Measurements from ENCODE around the gene SENP2.

DNA sequence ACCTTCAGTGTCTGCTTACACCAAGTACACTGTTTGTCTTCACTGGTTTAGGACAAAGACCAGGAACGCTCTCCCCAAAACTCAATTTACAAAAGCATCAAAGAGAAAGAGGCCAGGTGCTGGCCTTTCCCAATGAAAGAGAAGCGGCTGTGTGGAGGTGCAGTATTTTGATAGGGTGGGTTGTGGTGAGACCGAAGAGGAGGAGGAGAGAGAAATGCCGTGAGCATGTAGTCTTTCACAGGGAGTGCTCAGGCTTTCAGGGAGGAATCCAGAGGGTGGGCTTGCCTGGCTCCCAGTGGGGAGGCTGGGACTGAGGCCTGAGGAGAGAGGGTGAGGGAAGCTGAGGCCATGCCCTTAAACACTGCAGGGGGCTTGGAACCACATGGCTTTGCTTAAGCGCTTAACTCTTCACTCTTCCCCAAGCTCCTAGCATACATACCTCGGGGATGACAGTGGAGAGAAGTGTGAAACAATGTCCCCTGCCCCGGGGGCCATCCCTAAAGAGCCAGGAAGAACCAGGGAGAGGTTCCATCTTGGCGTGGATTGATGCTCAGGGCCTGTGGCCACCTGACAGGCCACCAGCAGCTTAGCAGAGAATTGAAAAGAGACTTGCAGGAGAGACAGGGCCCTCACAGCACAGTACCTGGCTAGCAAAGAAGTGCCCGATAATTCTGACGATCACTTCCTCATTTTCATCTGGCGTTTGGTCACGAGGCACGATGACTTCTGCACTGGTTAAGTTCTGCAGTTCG, 60.5 kb downstream of the SENP2 start:
- TF ChIP-seq, protein P1, sequence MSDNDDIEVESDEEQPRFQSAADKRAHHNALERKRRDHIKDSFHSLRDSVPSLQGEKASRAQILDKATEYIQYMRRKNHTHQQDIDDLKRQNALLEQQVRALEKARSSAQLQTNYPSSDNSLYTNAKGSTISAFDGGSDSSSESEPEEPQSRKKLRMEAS (IDR thresholded peaks at IDR 0.05), result no peak
- TF ChIP-seq TAF1 (IDR thresholded peaks at IDR 0.05; ENCODE audit: low read depth) (no peak), EP300 (IDR thresholded peaks at IDR 0.05; ENCODE audit: borderline replicate concordance) (no peak), FOXM1 (IDR thresholded peaks at IDR 0.05; ENCODE audit: borderline replicate concordance, low read depth) (no peak), YY1 (IDR thresholded peaks at IDR 0.05; ENCODE audit: low read depth) (no peak), CREB1 (IDR thresholded peaks at IDR 0.05; ENCODE audit: low read depth) (no peak), CEBPB (IDR thresholded peaks at IDR 0.05) (no peak), ZBTB7A (IDR thresholded peaks at IDR 0.05; ENCODE audit: low read depth) (no peak), TCF12 (IDR thresholded peaks at IDR 0.05; ENCODE audit: low read depth) (no peak), RAD21 (IDR thresholded peaks at IDR 0.05; ENCODE audit: low read depth) (no peak), NFIC (IDR thresholded peaks at IDR 0.05) (no peak)
- TF ChIP-seq, protein P2, sequence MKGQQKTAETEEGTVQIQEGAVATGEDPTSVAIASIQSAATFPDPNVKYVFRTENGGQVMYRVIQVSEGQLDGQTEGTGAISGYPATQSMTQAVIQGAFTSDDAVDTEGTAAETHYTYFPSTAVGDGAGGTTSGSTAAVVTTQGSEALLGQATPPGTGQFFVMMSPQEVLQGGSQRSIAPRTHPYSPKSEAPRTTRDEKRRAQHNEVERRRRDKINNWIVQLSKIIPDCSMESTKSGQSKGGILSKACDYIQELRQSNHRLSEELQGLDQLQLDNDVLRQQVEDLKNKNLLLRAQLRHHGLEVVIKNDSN (IDR thresholded peaks at IDR 0.05), result no peak
- TF ChIP-seq, protein P3, sequence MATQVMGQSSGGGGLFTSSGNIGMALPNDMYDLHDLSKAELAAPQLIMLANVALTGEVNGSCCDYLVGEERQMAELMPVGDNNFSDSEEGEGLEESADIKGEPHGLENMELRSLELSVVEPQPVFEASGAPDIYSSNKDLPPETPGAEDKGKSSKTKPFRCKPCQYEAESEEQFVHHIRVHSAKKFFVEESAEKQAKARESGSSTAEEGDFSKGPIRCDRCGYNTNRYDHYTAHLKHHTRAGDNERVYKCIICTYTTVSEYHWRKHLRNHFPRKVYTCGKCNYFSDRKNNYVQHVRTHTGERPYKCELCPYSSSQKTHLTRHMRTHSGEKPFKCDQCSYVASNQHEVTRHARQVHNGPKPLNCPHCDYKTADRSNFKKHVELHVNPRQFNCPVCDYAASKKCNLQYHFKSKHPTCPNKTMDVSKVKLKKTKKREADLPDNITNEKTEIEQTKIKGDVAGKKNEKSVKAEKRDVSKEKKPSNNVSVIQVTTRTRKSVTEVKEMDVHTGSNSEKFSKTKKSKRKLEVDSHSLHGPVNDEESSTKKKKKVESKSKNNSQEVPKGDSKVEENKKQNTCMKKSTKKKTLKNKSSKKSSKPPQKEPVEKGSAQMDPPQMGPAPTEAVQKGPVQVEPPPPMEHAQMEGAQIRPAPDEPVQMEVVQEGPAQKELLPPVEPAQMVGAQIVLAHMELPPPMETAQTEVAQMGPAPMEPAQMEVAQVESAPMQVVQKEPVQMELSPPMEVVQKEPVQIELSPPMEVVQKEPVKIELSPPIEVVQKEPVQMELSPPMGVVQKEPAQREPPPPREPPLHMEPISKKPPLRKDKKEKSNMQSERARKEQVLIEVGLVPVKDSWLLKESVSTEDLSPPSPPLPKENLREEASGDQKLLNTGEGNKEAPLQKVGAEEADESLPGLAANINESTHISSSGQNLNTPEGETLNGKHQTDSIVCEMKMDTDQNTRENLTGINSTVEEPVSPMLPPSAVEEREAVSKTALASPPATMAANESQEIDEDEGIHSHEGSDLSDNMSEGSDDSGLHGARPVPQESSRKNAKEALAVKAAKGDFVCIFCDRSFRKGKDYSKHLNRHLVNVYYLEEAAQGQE (IDR thresholded peaks at IDR 0.05; ENCODE audit: low read depth), result no peak

Measured in Ishikawa (cell line).